ENCODE measurements around the gene DCST2.

The DCST2 gene

DNA sequence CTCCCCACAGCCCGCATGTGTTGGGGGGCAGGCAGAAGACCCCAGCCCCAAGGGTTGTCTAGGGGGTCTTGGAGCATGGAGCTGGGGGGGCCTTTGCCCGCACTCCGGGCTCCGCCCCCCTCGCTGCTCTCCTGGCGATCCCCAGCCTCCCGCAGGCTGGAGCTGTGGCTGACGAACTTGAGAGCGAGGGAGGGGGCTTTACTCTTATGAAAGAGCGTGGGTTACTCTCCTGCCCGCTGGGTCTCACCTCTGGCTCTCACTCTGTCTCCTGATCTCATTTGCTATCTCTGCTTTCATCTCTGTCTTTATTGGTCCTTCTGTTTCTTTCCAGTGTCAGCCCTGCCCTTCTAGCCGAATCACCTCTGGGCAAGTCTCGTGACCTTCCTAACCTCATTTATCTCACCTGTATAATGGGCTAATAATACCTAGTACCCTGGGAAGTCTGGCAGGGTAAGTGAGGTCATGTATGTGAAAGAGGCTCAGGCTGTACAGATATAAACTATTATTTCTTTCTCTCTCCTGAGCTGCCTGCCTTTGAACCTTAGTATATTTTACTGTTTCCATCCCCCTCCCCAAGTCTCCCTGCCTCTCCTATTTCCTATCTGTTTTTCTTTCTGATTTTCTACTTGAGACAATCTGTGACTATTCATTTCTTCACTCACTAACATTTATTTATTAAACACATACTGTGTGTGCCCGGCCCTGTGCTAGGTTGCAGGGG lies 30.7 kb upstream of the DCST2 start:
- no peak overlapping the region for H3K27ac ChIP-seq (ENCODE audit: low read depth, low read length)

DNA sequence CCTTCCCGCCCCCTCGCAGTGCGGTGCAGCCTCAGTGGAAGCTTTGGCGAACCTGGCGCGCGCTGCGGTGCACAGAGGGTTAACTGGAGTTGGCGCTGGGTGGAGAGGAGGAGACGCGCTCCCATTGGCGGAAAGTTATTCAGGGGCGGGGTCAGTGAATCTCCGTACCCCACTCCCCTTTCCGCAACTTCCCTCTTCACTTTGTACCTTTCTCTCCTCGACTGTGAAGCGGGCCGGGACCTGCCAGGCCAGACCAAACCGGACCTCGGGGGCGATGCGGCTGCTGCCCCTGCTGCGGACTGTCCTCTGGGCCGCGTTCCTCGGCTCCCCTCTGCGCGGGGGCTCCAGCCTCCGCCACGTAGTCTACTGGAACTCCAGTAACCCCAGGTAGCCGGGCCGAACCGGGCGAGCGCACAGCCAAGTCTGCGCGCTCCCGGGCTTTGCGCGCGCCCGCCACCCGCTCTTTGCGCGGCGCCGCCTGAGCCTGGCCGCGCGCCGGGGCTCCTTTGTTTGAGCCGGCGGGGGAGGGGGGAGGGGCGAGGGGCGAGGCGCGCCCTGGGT lies 30.0 kb upstream of the DCST2 start, which contains the start of gene EFNA4:
TSS of gene EFNA4 (plus strand) at position 191 of the 561 bp plus-strand sequence. CDS start at position 275, 84 bp downstream.
- peak within 1 kb of the TSS; percentile 42; the same call in 1 of the 2 replicates for H3K27ac ChIP-seq (ENCODE audit: low read depth, low read length)
- H3K79me2 ChIP-seq (ENCODE audit: insufficient read depth, low read length), result no peaks in the 10 kb centered on the region
- peak within 1 kb of the TSS; percentile 79 for H3K9ac ChIP-seq (ENCODE audit: low read length)
- H3K4me3 ChIP-seq (ENCODE audit: insufficient read depth, low read length, poor library complexity, severe bottlenecking), result peak within 1 kb of the TSS; percentile 94
- no peaks in the 10 kb centered on the region for H3K36me3 ChIP-seq (ENCODE audit: low read length)
- H3F3A ChIP-seq (ENCODE audit: insufficient read depth), result peaks cover 7% of the 10 kb centered on the region; the same call in 1 of the 2 replicates
- H3K9me2 ChIP-seq (replicated peaks; ENCODE audit: insufficient read depth, low read length), result no peaks in the 10 kb centered on the region
- no peaks in the 10 kb centered on the region for H4K20me1 ChIP-seq (ENCODE audit: low read depth, low read length)
- H3K4me2 ChIP-seq (ENCODE audit: low read depth, low read length, poor library complexity, severe bottlenecking), result peak within 1 kb of the TSS; percentile 73
- H3K9me3 ChIP-seq (ENCODE audit: insufficient read depth, low read length), result no peaks in the 10 kb centered on the region
- H3K27me3 ChIP-seq (ENCODE audit: low read length), result no peaks in the 10 kb centered on the region
- TF ChIP-seq, protein P1, sequence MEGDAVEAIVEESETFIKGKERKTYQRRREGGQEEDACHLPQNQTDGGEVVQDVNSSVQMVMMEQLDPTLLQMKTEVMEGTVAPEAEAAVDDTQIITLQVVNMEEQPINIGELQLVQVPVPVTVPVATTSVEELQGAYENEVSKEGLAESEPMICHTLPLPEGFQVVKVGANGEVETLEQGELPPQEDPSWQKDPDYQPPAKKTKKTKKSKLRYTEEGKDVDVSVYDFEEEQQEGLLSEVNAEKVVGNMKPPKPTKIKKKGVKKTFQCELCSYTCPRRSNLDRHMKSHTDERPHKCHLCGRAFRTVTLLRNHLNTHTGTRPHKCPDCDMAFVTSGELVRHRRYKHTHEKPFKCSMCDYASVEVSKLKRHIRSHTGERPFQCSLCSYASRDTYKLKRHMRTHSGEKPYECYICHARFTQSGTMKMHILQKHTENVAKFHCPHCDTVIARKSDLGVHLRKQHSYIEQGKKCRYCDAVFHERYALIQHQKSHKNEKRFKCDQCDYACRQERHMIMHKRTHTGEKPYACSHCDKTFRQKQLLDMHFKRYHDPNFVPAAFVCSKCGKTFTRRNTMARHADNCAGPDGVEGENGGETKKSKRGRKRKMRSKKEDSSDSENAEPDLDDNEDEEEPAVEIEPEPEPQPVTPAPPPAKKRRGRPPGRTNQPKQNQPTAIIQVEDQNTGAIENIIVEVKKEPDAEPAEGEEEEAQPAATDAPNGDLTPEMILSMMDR (IDR thresholded peaks at IDR 0.05; ENCODE audit: insufficient read depth, low read length, poor library complexity, severe bottlenecking), result no peak
- no peak for TF ChIP-seq EZH2phosphoT487 (conservative IDR thresholded peaks at IDR 0.05; ENCODE audit: low read length)
- peak within 1 kb of the TSS; percentile 92 for H2AFZ ChIP-seq (ENCODE audit: low read depth, low read length, severe bottlenecking)

More for the DNA sequence above, 30.7 kb upstream of the DCST2 start:
- Histone ChIP-seq H3K27me3 (ENCODE audit: low read length) (no peaks in the 10 kb centered on the region), H3K79me2 (ENCODE audit: insufficient read depth, low read length) (no peaks in the 10 kb centered on the region), H2AFZ (ENCODE audit: low read depth, low read length, severe bottlenecking) (peak overlapping the region; percentile 92), H3F3A (ENCODE audit: insufficient read depth) (peaks cover 7% of the 10 kb centered on the region; the same call in 1 of the 2 replicates), H4K20me1 (ENCODE audit: low read depth, low read length) (no peaks in the 10 kb centered on the region), H3K9me3 (ENCODE audit: insufficient read depth, low read length) (no peaks in the 10 kb centered on the region), H3K9me2 (replicated peaks; ENCODE audit: insufficient read depth, low read length) (no peaks in the 10 kb centered on the region), H3K4me2 (ENCODE audit: low read depth, low read length, poor library complexity, severe bottlenecking) (peak overlapping the region; percentile 73), H3K9ac (ENCODE audit: low read length) (peak overlapping the region; percentile 79), H3K4me3 (ENCODE audit: insufficient read depth, low read length, poor library complexity, severe bottlenecking) (peak overlapping the region; percentile 94), H3K36me3 (ENCODE audit: low read length) (no peaks in the 10 kb centered on the region)
- TF ChIP-seq EZH2phosphoT487 (conservative IDR thresholded peaks at IDR 0.05; ENCODE audit: low read length), result no peak
- TF ChIP-seq, protein P1 (IDR thresholded peaks at IDR 0.05; ENCODE audit: insufficient read depth, low read length, poor library complexity, severe bottlenecking), result no peak

DNA sequence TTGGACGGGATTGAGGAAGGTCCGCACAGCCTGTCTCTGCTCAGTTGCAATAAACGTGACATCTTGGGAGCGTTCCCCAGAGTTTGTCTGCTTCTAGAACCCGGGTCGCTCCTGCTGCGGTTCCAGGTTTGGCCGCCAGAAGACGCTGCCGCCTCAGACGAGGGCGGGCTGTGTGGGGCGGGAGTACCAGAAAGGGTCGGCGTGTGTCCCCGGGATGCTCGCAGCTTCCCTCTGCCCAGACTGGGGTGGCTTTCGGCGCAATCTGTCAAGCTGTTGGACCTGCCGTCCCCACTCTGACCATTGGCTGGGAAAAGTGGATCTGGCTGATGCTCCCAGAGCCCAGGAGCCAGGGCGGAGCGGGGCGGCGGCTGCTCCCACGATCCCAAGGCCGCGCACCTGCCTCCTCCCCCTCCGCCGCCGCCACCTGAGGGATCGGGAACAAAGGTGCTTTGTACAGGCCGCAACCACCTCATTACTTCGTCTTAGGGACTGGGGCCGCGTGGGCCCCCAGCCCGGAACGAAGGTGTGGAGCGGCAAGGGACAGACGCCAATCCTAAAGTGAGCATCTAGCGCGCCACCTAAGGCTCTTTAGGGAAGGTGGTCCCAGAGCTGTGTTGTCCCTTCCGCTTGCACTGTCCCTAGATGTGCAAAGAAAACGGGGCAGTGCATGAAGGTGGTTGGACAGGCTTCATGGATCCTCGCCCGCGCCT lies 29.3 kb upstream of the DCST2 start:
- H3K27ac ChIP-seq (ENCODE audit: low read depth, low read length), result no peak overlapping the region

More for the DNA sequence above, 29.3 kb upstream of the DCST2 start:
- peak overlapping the region; percentile 92 for H2AFZ ChIP-seq (ENCODE audit: low read depth, low read length, severe bottlenecking)
- peaks cover 7% of the 10 kb centered on the region; the same call in 1 of the 2 replicates for H3F3A ChIP-seq (ENCODE audit: insufficient read depth)
- peak overlapping the region; percentile 79 for H3K9ac ChIP-seq (ENCODE audit: low read length)
- peak overlapping the region; percentile 94 for H3K4me3 ChIP-seq (ENCODE audit: insufficient read depth, low read length, poor library complexity, severe bottlenecking)
- H3K4me2 ChIP-seq (ENCODE audit: low read depth, low read length, poor library complexity, severe bottlenecking), result peak overlapping the region; percentile 73
- H3K27me3 ChIP-seq (ENCODE audit: low read length), result no peaks in the 10 kb centered on the region
- H3K36me3 ChIP-seq (ENCODE audit: low read length), result no peaks in the 10 kb centered on the region
- H3K9me3 ChIP-seq (ENCODE audit: insufficient read depth, low read length), result no peaks in the 10 kb centered on the region
- H3K79me2 ChIP-seq (ENCODE audit: insufficient read depth, low read length), result no peaks in the 10 kb centered on the region
- no peak for TF ChIP-seq EZH2phosphoT487 (conservative IDR thresholded peaks at IDR 0.05; ENCODE audit: low read length)
- TF ChIP-seq, protein P1 (IDR thresholded peaks at IDR 0.05; ENCODE audit: insufficient read depth, low read length, poor library complexity, severe bottlenecking), result peak; percentile 83
- no peaks in the 10 kb centered on the region for H4K20me1 ChIP-seq (ENCODE audit: low read depth, low read length)
- no peaks in the 10 kb centered on the region for H3K9me2 ChIP-seq (replicated peaks; ENCODE audit: insufficient read depth, low read length)

All from SU-DHL-6 (cell line).